HG03135 (cell line): ENCODE results near the gene PHKG2.

Source experiments
- ATAC-seq: cut with Tn5 transposase; IDR thresholded peaks from one replicate; pipeline ENCODE4 v1.9.1; 2021; ENCODE audit warnings: mild to moderate bottlenecking, moderate library complexity; ENCODE audit not compliant: unreplicated experiment

The PHKG2 gene

GRCh38 chr16:30755955-30756780 lies 7.9 kb downstream of the PHKG2 start:
- ATAC-seq, result no peak

GRCh38 chr16:30756781-30757100 lies 8.5 kb downstream of the PHKG2 start:
- no peak for ATAC-seq

GRCh38 chr16:30757316-30757715 lies 9.1 kb downstream of the PHKG2 start:
- no peak for ATAC-seq

- ATAC-seq, result no peak
Observed at GRCh38 chr16:30758988-30759491, 10.8 kb downstream of the PHKG2 start.

- ATAC-seq, result no peak
Observed at GRCh38 chr16:30760001-30760559, 11.9 kb downstream of the PHKG2 start.

- ATAC-seq, result peak; percentile 11
Observed at GRCh38 chr16:30760577-30761426, 12.6 kb downstream of the PHKG2 start.

GRCh38 chr16:30761427-30761927 lies 13.3 kb downstream of the PHKG2 start:
- ATAC-seq, result peak; percentile 24

- peak; percentile 82 for ATAC-seq
Observed at GRCh38 chr16:30761928-30762902, 14.0 kb downstream of the PHKG2 start, which contains the start of the genes CFAP119 and RNF40. Gene CFAP119, minus strand, starts transcription at chr16:30762062. Its CDS starts 314 bp downstream, at chr16:30761748. Gene RNF40, plus strand, starts transcription at chr16:30762322. Its CDS starts 224 bp downstream, at chr16:30762546.

GRCh38 chr16:30762991-30763725 lies 14.9 kb downstream of the PHKG2 start:
- no peak for ATAC-seq

- ATAC-seq, result no peak
Observed at GRCh38 chr16:30764086-30764485, 15.9 kb downstream of the PHKG2 start.

- ATAC-seq, result no peak
Observed at GRCh38 chr16:30764816-30765465, 16.7 kb downstream of the PHKG2 start.

- ATAC-seq, result no peak
Observed at GRCh38 chr16:30766206-30766932, 18.1 kb downstream of the PHKG2 start.

- no peak for ATAC-seq
Observed at GRCh38 chr16:30766933-30767284, 18.7 kb downstream of the PHKG2 start.

- ATAC-seq, result no peak
Observed at GRCh38 chr16:30767767-30768465, 19.7 kb downstream of the PHKG2 start.

GRCh38 chr16:30768583-30769181 lies 20.5 kb downstream of the PHKG2 start:
- no peak for ATAC-seq

- no peak for ATAC-seq
Observed at GRCh38 chr16:30769379-30770089, 21.3 kb downstream of the PHKG2 start.

- no peak for ATAC-seq
Observed at GRCh38 chr16:30771726-30772125, 23.5 kb downstream of the PHKG2 start.
